Subcutaneous abdominal adipose tissue (tissue), 5 donors: ENCODE data around the gene COL6A5.
"Not testable (repeated sequence)": the region's sequence is repeated elsewhere in the genome, so short reads cannot be mapped to it uniquely, and the experiment has no call there.

Experiments
- H3K27ac ChIP-seq: one replicate; pipeline ENCODE4 v1.7.0; 2013; ENCODE audit warnings: low read depth, mild to moderate bottlenecking, inconsistent platforms, low read length, moderate library complexity
- H3K27me3 ChIP-seq, 5 donors: one replicate each; pipeline ENCODE4 v1.7.0; 2013; ENCODE audit warnings: low read length in 5 of 5, inconsistent platforms in 1 of 5; ENCODE audit not compliant: control insufficient read depth in 5 of 5, insufficient read depth in 4 of 5
- H3K36me3 ChIP-seq, 5 donors: one replicate each; pipeline ENCODE4 v1.7.0; 2013; ENCODE audit warnings: low read length in 5 of 5; ENCODE audit not compliant: control insufficient read depth in 5 of 5, insufficient read depth in 5 of 5
- H3K4me1 ChIP-seq, 5 donors: one replicate each; pipeline ENCODE4 v1.7.0; 2013; ENCODE audit warnings: low read length in 5 of 5, mild to moderate bottlenecking in 3 of 5, moderate library complexity in 1 of 5; ENCODE audit not compliant: control insufficient read depth in 5 of 5, insufficient read depth in 5 of 5
- H3K4me3 ChIP-seq, 5 donors: one replicate each; pipeline ENCODE4 v1.7.0; 2013; ENCODE audit warnings: low read length in 5 of 5, low read depth in 1 of 5
- H3K9ac ChIP-seq, 5 donors: one replicate each; pipeline ENCODE4 v1.7.0; 2013; ENCODE audit warnings: low read length in 5 of 5, mild to moderate bottlenecking in 4 of 5, moderate library complexity in 3 of 5
- H3K9me3 ChIP-seq, 5 donors: one replicate each; pipeline ENCODE4 v1.7.0; 2013; ENCODE audit warnings: low read length in 5 of 5; ENCODE audit not compliant: control insufficient read depth in 5 of 5
- donor health status: healthy.
- donor health status: healthy.
- donor health status: healthy.
- donor health status: healthy.
- donor health status: healthy.

COL6A5 gene

DNA sequence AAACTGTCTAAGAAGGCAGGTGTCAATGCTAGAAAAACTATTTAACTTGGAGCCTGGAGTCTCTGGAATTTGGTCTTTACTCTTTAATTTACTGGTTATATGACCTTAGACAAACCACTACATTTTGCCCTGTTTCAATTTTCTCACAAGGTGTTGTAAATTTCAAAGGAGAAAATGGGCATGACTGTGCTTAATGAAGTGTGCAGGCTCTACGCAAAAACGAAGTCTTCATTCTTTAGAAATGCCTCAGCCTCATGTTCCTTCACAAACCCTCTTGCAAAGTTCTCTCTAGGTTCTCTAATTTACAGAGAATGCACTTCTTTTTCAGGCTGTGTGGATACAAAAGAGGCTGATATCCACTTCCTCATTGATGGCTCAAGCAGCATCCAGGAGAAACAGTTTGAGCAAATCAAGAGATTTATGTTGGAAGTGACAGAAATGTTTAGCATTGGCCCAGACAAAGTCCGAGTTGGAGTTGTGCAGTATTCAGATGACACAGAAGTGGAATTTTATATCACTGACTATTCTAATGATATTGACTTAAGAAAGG lies 39.1 kb downstream of the COL6A5 start:
- H3K27ac ChIP-seq, result no peak overlapping the region
- H3K9me3 ChIP-seq, result no peaks in the 10 kb centered on the region
- no peak overlapping the region for H3K4me3 ChIP-seq
- H3K27me3 ChIP-seq, result no peaks in the 10 kb centered on the region
- H3K4me1 ChIP-seq, result no peaks in the 10 kb centered on the region
- no peaks in the 10 kb centered on the region for H3K36me3 ChIP-seq
- H3K9ac ChIP-seq, result no peak overlapping the region

DNA sequence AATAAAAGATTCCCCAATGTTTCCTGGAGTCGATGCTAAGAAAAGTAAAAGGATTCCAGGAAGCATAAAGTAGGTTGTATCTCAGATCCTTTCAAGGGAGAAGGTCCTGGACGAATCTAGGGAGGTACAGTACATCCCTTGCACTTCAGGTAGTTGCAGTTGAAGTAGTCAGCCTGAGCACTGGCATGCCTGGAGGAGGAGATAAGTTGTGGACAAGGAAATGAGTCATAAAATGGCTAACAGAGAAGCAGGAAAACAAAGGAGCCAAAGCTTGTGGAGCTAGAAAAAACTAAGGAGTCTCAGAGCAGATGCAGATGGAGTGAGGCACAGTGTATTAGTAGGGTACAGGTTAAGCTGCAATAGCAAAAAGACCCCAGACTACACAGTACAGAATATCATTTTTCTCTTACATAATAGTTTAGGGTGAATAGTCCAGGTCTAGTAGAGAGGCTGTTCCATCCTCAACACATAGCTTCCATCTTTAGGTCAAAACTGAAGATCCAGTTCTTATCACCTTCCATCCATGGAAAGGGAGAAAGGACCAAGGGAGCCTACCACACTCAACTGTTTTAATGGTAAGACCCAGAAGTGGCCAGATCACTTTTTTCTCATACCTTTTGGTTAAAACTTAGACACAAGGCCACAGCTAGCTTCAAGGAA lies 41.3 kb downstream of the COL6A5 start:
- no peaks in the 10 kb centered on the region for H3K36me3 ChIP-seq
- no peaks in the 10 kb centered on the region for H3K9me3 ChIP-seq
- H3K27me3 ChIP-seq, result no peaks in the 10 kb centered on the region
- no peak overlapping the region for H3K27ac ChIP-seq
- no peak overlapping the region for H3K9ac ChIP-seq
- H3K4me3 ChIP-seq, result no peak overlapping the region
- no peaks in the 10 kb centered on the region for H3K4me1 ChIP-seq

DNA sequence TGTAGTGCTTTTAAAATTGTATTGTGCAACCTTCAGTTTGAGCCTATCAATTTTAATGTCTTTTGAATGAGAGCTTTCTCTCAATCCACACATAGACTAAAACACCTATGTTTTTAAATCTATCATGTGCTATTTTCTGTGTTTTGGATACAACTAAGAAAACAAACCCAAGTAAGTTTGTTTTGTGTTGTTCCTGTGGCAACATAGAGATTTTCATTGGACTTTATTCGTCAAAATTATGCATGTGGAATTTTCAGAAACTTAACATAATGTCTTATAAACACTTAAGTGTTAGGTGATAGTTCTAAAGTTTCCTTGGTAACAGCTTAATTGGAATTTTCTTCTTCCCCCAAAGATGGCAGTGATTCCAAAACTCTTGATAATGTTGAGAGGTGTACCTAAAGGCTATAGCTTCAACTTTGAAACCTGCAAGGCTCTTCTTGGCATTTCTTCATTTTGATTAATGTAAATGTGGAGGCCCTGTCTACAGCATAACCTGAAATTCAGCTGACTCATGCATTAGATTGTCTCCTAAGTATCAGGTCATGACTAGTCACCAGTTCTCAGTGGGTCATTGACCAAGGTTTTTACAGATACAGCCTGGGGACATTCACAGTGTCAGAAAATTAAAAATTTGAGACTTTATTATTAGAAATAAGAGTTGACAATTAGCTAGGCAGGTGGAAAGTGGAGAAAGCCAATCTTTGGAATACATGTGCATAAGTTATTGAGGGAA lies 44.4 kb downstream of the COL6A5 start:
- Histone ChIP-seq H3K4me1 (no peaks in the 10 kb centered on the region), H3K27ac (no peak overlapping the region), H3K9me3 (no peaks in the 10 kb centered on the region), H3K36me3 (no peaks in the 10 kb centered on the region), H3K27me3 (no peaks in the 10 kb centered on the region), H3K9ac (no peak overlapping the region), H3K4me3 (no peak overlapping the region)

DNA sequence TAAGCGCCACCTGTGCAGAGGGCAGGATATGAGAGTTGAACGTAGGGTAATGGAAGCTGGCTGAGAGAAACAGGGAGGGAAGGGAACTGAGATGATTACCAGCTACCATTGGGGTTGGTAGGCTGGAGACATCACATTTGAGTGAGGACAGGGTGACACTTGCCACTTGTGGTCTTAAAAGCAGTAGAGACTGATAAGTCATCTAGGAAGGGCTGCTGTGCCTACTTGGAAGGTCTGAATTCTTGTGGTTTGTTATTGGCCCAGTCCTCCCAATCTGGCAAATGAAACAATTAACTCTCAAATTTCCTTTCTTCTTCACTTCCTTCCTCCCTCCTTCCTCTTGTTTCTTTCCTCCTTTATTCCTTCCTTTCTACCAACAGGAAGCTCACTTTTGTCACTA lies 46.8 kb downstream of the COL6A5 start:
- peaks cover 0 to 3% (median 0%) of the 10 kb centered on the region in 5 donors for H3K4me1 ChIP-seq
- H3K27me3 ChIP-seq, result no peaks in the 10 kb centered on the region
- no peak overlapping the region for H3K4me3 ChIP-seq
- no peak overlapping the region for H3K27ac ChIP-seq
- H3K36me3 ChIP-seq, result no peaks in the 10 kb centered on the region
- H3K9me3 ChIP-seq, result no peaks in the 10 kb centered on the region
- H3K9ac ChIP-seq, result no peak overlapping the region

DNA sequence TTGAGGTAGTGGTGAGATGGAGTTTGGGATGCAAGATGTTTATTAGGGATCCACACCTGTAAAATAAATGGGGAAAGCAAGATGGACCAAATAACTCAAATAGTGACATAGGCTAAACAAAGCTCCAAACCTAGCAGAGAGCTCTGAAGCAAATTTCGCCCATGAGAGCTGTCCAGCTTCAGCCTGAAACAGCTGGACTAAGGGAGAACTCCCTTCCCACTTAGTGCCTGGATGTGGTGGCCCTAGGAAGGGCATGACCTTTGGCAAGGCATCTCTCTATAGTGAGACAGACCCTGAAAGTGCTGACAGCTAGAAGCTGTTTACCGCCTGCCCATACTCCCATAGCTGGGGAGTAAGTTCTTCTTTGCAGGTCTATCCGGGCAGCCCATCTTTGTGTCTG lies 48.1 kb downstream of the COL6A5 start:
- Histone ChIP-seq H3K9ac (no peak overlapping the region), H3K4me1 (peaks cover 0 to 3% (median 0%) of the 10 kb centered on the region in 5 donors), H3K27me3 (no peaks in the 10 kb centered on the region), H3K27ac (no peak overlapping the region), H3K9me3 (no peaks in the 10 kb centered on the region), H3K4me3 (no peak overlapping the region), H3K36me3 (no peaks in the 10 kb centered on the region)

DNA sequence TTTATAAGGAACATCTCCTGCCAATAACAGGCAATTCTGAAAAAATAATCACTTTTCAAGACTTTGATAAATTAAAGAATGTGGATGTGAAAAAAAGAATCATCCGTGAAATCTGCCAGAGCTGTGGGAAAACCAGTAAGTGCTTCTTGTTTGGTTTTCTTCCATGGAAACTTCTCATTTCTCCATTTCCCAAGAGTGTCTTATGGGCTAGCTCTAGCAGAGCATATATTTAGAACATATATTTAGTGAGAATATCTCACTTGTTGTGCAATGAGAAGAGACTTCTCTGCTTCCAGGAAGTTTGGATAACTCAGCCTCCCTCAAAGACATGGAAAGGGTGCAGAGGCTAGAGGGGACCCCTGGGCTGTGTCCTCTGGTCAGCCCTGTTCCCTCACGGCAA lies 49.9 kb downstream of the COL6A5 start:
- Histone ChIP-seq H3K27me3 (no peaks in the 10 kb centered on the region), H3K9ac (no peak overlapping the region), H3K4me3 (no peak overlapping the region), H3K9me3 (no peaks in the 10 kb centered on the region), H3K36me3 (no peaks in the 10 kb centered on the region), H3K27ac (no peak overlapping the region), H3K4me1 (peaks cover 0 to 3% (median 0%) of the 10 kb centered on the region in 5 donors)

DNA sequence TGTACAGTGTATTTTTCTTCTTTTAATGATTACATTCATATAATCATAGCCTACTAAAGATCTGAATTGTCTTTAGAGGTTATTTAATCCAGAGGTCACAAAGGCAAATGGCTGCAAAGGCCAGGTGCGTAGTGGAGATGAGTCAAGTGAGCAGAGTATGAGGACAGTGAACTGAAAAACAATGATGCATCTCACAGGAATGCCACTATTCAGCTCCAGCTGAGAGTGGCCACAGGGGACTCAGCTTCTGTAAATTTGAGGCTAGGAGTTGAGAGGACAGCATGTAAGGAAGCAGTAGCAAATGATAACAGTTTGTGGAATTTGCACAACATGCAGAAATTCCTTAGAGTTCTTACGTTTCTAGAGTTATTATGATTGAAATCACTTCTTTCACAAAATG lies 50.4 kb downstream of the COL6A5 start:
- Histone ChIP-seq H3K27ac (no peak overlapping the region), H3K9me3 (no peaks in the 10 kb centered on the region), H3K27me3 (no peaks in the 10 kb centered on the region), H3K9ac (no peak overlapping the region), H3K4me3 (no peak overlapping the region), H3K36me3 (no peaks in the 10 kb centered on the region), H3K4me1 (peaks cover 0 to 3% (median 0%) of the 10 kb centered on the region in 5 donors)

DNA sequence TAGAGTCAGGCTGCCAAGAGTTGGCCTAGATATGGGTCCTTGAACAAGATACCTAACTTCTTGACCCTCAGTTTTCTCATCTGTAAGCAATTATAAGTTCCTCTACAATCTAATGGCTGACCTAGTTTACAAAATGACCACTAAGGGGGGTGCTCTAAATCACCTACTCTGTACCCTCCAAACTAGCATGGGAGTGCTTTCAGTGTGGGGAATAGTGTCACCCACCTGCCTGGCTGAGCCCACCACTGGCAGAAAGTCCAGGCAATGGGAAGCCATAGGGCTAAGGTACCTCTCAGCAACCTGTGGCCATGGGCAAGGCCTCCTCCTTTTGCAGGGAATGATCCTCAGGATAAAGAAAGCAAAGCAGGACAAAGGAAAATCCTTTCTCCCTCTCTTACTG lies 58.9 kb downstream of the COL6A5 start:
- H3K9ac ChIP-seq, result no peak overlapping the region
- H3K36me3 ChIP-seq, result no peaks in the 10 kb centered on the region
- no peak overlapping the region for H3K27ac ChIP-seq
- H3K4me1 ChIP-seq, result no peaks in the 10 kb centered on the region
- H3K9me3 ChIP-seq, result peaks cover under 1 to 5% (median 5%) of the 10 kb centered on the region in 5 donors
- H3K4me3 ChIP-seq, result no peak overlapping the region
- H3K27me3 ChIP-seq, result no peaks in the 10 kb centered on the region

DNA sequence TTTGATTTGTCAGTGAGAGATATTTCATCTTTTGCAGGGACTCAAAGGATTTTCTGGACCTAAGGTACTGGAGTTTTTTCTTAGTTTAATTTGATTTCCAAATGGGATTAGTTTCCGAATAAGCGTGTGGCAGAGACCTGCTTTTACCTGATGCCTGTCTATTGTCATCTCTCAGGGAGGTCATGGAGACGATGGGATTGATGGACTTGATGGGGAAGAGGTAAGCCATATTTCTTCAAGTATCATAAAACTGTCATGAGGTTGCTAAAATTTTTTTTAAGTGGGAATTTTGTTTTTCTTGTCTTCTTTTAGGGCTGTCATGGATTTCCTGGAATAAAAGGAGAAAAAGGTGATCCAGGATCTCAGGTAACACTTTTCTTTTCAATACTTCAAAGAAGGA lies 60.5 kb downstream of the COL6A5 start:
- Histone ChIP-seq H3K27me3 (no peaks in the 10 kb centered on the region), H3K36me3 (no peaks in the 10 kb centered on the region), H3K9ac (no peak overlapping the region), H3K4me3 (no peak overlapping the region), H3K9me3 (peaks cover 2 to 5% (median 5%) of the 10 kb centered on the region in 5 donors), H3K27ac (no peak overlapping the region), H3K4me1 (no peaks in the 10 kb centered on the region)

DNA sequence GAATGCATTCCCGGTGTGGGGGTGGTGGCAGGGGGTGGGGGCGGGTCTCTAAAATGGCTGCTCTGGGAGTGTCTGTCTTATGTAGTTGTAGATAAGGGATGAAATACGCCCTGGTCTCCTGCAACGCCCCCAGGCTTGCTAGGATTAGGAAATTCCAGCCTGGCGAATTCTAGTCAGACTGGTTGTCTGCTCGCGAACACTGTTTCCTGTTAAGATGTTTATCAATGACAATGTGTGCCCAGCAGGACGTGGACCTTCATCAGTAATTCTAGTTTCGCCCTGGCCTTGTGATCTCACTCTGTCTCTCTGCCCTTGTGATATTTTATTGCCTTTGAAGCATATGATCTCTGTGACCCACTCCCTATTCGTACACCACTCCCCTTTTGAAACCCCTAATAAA lies 62.8 kb downstream of the COL6A5 start:
- H3K27ac ChIP-seq, H3K9me3 ChIP-seq, H3K9ac ChIP-seq, H3K4me1 ChIP-seq, H3K36me3 ChIP-seq, H3K27me3 ChIP-seq, H3K4me3 ChIP-seq: not testable (repeated sequence)
